GM21529 (cell line): ENCODE measurements around the gene ERP44.
A peak's percentile ranks its signal among the peaks of the same experiment; 100 is the strongest.
"Not testable (repeated sequence)": the region's sequence is repeated elsewhere in the genome, so short reads cannot be mapped to it uniquely, and the experiment has no call there.

Source experiments
- ATAC-seq: cut with Tn5 transposase; IDR thresholded peaks from one replicate; pipeline ENCODE4 v1.9.1; 2021; ENCODE audit not compliant: unreplicated experiment

The ERP44 gene

DNA sequence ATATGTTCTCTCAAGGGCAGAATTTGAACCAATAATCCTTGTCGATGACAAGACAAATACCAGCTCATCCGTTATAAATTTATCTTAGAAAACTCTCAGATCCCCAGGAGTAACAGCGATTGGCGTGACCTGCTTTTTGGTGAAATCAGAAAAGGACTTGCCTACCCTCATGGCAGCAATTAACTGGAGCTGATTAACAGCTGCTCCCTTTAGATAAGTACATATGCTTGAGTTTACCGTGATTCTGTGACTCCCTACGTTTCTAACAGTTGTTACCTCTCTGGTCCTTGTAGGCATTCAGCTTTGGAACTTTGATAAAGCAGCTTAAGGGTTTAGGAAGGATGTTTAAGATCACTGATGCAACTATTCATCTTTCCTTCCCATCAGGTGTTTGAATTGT lies 2.8 kb upstream of the ERP44 start:
- ATAC-seq: no peak

DNA sequence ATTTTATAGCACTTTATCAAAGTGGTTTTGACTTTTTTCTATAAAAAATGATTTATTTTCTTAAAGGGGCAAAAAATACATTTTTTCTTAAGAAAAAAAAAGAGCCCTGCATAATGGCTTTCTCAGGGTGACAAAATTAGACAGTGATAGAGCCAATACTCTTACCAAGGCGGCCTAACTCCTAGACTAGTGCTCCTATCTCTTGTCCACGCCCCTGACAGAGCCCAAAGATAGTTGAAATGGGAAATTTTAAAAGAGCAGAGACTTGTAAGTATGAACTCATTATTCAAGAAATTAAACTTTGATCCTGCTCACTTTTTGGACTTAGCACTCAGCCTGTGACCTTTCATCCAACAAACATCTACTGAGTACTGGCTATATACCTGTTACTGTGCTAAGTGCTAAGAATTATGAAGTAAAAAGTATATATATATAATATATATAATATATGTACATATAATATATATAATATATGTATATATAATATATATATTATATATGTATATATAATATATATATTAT lies 1.4 kb upstream of the ERP44 start:
- ATAC-seq: no peak

DNA sequence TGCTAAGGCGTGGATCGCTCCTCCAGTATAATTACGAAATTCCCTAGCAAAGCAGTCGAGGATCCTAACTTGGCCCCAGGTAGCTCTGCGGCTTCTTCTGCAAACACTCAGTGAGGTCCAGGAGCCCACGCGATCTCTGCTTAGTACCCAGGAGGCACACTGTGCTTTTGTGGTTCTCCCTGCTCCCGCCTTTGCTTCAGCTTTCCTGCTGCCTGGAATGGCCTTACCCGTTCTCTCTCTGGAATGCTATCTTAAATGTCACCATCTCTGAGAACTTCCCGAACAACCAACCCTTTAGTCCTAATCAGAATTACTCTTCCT lies 882 bp upstream of the ERP44 start:
- peak; percentile 1 for ATAC-seq

DNA sequence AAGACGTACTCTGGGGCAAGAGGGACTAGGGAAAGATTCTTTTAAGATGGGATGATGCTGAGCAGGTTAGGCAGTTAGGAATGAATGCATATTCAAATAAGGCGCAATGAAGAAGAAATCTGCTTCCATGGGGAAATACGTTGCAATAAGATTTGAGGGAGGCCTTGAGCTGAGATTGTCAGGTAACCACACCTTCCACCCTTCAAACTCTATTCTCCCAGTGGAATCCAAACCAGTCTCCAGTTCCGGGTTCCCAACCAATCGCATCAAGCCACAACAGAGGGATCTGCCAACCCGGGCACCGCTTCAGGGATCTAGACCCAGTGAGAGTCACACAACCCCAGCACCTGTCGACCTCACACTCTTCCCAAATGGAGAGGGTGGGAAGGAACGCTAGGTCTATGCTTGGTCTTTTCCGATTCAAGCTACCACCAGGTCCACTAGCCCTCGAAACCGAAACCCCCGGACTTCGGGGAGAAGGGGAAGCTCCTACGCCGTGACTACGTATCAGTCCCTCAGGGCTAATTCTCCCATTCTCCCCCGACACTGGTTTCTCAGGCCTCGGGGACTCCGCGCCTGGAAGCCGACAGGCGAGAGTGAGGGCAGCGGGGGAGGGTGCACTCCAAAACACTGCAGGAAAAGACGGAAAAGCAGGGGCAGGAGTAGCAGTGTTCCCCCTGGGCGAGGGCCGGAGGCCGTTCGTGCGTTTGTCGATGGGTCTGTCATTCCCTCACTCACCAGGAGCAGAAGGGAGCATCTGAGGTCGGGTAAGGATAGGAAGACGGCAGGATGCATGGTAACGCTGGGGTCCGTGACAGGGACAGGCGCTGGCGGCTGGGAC lies 534 bp downstream of the ERP44 start:
- ATAC-seq: peak; percentile 15

DNA sequence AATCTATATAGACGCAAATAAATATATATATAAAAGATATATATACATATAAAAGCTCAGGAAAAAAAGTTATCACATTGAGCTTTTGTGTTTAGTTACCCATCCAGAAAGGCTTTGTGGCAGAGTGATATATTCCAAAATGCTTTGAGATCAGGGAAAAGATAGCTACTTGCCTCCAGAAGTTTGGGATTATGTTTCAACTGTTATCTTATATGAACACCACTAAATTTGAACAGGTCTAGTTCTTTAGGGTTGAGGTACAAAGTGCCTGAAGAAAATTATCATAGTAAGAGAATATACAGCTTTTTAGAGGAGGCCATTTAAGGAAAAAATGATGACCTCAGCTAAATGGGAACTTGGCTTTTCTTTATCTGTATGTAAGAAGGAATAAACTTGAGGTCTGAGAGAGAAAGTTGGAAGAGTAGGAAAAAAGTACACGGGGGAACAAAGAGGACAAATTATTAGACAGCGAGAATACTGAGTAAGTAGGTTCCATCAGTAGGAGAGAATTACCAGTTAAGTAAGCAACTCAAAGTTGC lies 2.4 kb downstream of the ERP44 start:
- no peak for ATAC-seq

DNA sequence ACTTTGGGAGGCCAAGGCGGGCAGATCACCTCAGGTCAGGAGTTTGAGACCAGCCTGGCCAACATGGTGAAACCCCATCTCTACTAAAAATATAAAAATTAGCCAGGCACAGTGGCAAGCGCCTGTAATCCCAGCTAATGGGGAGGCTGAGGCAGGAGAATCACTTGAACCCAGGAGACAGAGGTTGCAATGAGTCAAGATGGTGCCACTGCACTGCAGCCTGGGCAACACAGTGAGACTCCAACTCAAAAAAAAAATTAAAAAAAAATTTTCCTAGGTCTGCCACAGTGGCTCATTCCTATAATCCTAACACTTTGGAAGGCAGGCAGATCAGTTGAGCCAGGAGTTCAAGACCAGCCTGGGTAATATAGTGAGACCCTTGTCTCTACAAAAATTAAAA lies 4.4 kb downstream of the ERP44 start:
- ATAC-seq: not testable (repeated sequence)

DNA sequence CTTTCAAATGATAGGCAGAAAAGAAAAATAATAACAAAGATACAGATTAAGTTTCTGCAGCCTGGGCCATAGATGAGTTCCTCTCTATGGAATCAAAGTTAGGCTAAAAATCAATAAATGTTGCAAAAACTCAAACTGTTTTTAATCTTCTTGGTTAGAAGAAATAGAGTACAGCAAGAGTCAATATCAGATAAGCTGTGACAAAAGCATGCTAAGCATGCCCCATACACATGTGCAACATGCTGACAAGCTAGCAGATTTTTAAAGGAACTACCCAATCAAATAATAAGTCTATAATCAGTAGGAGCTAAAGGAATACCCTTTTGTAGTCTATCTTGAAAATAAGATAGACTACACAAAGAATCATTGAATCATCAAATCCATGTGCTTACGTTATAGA lies 6.7 kb downstream of the ERP44 start:
- ATAC-seq: no peak

DNA sequence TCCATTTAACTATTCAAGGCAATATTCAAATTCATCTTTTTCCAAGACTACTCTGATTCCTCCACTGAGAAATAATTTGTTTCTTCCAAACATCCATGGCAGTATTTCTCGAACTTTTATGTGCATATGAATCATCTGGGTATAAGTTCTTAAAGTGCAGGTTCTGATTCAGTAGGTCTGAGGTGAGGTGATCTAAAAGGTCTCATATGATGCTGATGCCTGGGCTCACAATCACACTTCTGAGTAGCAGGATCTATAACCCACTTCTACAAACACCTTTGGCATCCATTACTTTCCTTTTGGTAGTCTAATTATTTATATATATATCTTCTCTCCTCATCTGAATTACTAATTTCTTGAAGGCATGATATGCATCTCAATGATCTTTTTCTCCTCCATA lies 7.2 kb downstream of the ERP44 start:
- no peak for ATAC-seq

DNA sequence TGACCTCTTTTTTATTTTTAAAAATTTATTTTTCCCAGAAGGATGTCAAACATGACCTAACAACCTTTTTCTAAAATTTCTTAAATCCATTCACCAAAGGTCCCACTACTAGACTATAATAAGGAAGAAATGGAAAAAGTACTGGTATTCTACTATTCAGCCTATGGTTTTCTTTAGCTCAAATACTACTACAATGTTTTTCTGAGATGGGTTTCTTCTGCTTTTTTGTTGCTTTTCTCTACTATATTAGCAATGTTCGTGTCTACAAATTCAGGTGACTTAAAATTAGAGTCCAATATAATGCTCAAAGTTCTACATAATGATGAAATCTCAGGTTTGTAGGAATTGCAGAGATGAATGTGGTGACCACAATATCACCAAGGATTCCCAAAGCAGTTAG lies 7.9 kb downstream of the ERP44 start:
- no peak for ATAC-seq

DNA sequence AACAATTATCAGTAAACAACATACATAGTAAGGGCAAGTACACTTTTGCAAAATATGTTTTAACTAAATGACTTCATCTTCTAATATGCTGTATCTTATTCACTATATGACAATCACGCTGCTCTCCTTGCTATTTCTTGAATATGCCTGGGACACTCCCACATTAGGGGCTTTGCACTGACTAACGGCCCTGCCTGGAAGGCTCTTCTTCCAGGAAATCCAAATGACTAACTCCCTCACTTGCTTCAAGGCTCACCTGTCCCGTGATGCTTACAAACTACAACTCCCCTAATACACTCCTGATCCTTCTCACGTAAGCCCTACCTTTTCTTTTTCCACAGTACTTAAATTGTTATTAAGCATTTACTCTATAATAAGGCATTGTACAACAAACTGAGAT lies 10.6 kb downstream of the ERP44 start:
- ATAC-seq: no peak

DNA sequence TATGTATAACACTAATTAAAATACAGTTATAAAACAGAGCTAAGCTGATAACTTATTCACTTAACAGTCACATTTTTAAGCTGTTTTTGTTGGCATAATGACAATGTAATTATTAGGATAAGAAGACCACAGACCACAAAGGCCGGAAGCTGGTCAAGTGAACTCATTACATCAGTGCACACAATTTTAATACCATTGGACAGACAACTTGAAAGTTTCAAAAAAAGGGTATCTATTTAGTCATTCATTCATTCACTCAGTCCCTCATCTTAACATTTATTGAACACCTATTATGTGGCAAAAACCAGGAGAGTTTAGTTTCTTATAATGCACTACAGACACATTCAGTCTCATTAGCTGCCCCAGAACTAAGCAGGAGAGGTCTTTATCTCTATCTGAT lies 11.6 kb downstream of the ERP44 start:
- ATAC-seq: no peak

DNA sequence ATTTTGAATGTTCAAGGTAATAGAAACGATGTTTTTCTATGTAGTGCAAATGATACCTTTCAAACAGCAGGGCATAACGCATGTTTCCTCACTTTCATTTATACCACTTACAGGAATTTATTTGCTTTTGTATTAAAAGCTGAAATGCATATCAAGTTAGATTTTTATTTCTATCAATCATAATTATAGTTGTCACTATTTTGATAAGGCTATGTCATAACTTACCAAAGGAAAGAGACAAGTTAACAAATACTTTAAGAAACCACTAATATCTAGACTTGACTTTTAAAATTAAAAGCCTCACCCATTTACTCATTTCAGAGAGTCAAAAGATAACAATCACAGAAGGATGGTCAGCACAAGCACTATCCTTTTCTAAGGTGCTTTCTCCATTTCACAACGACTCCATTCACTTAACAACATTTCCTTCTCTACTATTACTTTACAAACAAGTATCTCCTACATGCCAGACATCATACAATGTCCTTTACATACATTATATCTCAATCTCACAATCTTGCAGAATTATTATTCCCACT lies 12.6 kb downstream of the ERP44 start:
- ATAC-seq: no peak

DNA sequence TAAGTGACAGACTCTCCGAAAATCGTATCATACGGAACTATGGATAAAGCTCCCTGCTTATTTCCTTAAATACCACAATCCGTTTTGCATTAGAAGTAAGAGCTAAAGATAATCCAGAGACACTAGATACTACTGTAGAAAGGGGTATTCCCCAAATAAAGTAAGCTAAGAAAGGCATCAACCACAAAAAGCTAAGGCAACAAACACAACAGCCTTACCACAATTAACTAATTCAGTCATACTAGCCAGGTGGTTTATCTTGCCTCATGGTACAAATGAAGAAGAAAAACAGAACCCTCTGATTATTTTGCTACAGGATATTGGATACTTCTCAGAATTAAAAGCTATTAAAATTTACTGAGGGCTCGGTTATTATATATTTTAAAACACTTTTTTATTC lies 14.1 kb downstream of the ERP44 start:
- peak; percentile 85 for ATAC-seq

DNA sequence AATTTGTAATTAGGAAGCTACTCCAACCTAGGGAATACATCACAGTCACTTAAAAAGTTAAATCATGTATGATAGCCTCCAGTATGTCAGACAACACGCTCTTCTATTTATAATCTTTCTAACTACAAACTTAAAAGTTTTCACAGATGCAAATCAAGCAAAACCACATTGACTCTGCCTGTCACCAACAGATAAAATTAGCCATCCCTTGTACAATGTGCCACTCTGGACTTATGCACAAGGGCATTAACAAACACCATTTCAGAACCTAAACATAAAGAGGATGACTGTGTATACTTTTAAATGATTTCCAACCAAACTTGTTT lies 14.7 kb downstream of the ERP44 start:
- ATAC-seq: peak; percentile 43

DNA sequence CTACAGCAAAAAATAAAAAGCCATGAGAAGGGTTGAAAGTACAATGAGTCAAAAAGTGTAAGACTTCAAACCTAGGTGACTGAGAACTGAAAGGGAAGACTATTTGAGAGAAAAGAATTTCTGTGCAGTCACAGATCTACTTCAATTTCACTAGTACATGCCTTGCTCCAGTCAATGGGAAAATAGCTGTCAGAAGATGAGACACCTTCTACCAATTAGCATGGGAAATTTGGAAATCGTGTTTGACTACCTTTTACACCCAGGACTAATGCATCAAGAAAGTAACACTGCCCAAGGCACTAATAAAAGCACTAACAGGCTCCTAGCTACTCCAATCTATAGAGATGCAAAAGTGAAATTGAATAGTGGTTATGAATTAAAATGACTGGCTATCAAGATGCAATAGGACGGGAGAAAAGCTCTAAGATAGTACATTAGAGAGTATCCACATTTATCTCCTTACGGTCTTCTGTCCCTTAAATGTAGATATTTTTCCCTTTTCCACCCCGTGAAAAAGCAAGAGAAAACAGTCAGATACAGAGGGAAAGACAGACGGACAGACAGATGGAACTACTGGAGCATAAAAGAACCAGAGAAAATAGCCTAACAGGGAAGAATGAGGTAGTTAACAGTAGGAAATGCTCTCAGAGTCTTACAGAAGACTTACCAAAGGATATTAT lies 15.2 kb downstream of the ERP44 start:
- ATAC-seq: peak; percentile 47

DNA sequence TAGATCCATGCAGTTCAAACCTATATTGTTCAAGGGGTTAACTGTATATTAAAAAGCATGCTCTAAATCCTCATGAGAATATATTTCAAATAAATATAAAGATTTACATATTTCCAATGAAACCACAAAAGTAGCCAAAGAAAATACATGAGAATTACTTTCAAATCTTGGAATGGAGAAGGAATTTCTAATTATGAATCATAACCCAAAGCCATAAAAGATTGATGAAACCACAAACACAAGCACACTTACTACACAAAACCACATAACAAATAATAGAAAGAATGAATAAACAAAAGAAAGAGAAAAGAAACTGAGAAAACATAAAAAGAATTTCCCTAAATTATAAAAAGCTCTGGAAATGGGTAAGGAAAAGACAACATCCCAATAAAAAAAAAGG lies 16.0 kb downstream of the ERP44 start:
- no peak for ATAC-seq

DNA sequence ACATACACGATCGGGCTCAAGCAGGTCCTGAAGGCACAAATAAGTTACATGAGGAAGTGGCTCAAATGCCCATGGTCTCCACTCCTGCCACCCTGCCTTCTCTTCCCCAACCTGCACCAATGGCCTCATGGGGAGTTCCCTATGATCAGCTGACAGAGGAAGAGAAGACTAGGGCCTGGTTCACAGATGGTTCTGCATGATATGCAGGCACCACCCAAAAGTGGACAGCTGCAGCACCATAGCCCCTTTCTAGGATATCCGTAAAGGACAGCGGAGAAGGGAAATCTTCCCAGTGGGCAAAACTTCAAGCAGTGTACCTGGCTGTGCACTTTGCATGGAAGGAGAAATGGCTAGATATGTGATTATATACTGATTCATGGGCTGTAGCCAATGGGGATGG lies 22.5 kb downstream of the ERP44 start:
- ATAC-seq: not testable (repeated sequence)

DNA sequence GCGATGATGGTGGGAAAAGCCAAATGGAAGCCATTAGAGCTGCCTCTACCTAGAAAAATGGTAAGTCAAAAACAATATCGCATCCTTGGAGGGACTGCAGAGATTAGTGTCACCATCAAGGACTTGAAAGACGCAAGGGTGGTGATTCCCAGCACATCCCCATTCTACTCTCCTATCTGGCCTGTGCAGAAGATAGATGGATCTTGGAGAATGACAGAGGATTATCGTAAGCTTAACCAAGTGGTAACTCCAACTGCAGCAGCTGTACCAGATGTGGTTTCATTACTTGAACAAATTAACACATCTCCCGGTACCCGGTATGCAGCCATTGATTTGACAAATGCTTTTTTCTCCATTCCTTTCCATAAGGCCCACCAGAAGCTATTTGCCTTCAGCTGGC lies 23.8 kb downstream of the ERP44 start:
- no peak for ATAC-seq

DNA sequence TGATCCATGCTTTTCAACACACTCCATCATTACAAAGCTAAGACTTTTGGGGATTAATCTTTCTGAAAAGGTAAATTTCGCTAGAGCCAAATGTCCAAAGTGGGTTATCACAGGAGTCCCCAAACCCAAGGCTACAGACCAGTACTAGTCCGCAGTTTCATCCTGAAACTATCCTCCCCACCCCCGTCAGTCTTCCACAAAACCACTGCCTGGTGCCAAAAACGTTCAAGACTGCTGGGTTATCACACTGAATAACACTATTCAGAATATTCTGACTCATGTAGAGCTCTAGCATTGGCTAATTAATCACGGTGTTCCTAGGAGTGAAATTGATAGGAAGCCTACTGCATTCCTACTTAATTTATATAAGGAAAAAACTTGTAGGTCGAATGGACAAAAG lies 24.7 kb downstream of the ERP44 start:
- ATAC-seq: no peak

DNA sequence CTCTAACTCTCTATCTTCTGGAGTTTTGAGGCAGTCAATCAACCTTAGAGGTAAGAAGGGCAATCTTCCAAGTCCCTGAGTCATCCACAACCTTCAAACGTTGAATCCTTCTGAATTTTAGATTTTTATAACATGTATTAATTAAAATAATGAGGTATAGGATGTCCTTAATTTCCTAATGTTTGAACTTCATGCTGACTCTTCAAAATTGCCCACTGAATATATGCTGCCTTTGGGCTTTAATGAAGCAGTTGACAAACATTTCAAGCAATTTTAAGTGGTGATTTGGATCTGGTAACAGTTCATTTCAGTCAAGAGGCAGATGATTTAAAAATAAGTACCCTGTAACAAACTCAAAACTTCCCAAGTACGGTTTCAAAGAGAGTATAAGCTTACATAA lies 26.0 kb downstream of the ERP44 start:
- ATAC-seq: no peak

DNA sequence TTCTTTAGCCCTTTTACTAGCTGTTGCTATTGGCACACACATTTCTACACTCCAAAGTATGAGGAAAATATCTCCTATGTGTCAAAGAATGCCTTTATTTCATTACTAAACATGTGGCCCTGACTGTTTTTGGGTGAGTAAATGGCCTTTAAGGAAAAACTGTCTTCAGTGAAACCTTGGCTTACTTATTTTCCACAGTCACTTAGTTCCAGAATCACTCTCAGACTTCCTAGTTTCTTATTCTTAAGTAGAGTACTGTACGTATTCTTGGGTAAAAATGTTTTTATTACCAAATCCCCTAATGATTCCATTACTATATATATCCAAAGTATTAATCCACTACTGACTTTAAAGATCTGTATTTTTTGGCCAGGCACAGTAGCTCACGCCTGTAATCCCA lies 27.5 kb downstream of the ERP44 start:
- ATAC-seq: no peak
